ENCODE data around the gene WDR72.

DNA sequence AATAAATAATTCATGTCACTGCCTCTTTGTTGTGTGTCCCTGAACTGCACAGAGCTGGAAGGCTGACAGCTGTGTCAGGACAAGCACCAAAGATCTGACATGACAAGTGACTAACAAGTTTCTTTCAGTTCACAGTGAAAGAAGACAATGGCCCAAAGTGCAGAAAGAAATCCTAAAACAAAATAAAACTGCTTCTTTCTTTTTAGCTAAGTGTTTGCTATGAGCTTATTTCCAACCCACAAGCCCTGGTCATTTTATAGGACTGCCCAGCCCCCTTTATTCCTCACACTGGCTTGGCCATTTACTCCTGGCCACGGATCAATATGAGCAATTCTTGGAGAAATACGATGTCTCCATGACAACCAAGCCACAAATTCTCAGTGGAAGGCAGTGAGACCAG, 238.5 kb downstream of the WDR72 start:
- TF ChIP-seq, protein P1, sequence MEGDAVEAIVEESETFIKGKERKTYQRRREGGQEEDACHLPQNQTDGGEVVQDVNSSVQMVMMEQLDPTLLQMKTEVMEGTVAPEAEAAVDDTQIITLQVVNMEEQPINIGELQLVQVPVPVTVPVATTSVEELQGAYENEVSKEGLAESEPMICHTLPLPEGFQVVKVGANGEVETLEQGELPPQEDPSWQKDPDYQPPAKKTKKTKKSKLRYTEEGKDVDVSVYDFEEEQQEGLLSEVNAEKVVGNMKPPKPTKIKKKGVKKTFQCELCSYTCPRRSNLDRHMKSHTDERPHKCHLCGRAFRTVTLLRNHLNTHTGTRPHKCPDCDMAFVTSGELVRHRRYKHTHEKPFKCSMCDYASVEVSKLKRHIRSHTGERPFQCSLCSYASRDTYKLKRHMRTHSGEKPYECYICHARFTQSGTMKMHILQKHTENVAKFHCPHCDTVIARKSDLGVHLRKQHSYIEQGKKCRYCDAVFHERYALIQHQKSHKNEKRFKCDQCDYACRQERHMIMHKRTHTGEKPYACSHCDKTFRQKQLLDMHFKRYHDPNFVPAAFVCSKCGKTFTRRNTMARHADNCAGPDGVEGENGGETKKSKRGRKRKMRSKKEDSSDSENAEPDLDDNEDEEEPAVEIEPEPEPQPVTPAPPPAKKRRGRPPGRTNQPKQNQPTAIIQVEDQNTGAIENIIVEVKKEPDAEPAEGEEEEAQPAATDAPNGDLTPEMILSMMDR (IDR thresholded peaks at IDR 0.05), result no peak
- TF ChIP-seq POLR2A (IDR thresholded peaks at IDR 0.05), result no peak

Measured in heart left ventricle (tissue), 13 donors.